Colonic mucosa (tissue), 4 donors: Measurements from ENCODE around the gene OTOGL. TPM values are rescaled to one million over a fixed set of nuclear protein-coding genes. Genes with fewer than 3 reads are reported as not detected.

Experiments
- DNase-seq: peaks from one replicate; pipeline ENCODE4 v3.0.0-alpha.2; 2020
- H3K27ac ChIP-seq: fragments of 200-600 bp; one replicate; pipeline ENCODE4 v1.8.0; 2021
- H3K27me3 ChIP-seq: fragments of 200-600 bp; one replicate; pipeline ENCODE4 v1.8.0; 2021
- H3K36me3 ChIP-seq: fragments of 200-600 bp; one replicate; pipeline ENCODE4 v1.8.0; 2021
- H3K4me1 ChIP-seq: fragments of 200-600 bp; one replicate; pipeline ENCODE4 v1.8.0; 2021; ENCODE audit warnings: mild to moderate bottlenecking
- H3K4me3 ChIP-seq: fragments of 200-600 bp; one replicate; pipeline ENCODE4 v1.8.0; 2021
- H3K9ac ChIP-seq, 2 donors: one replicate each; pipeline ENCODE4 v1.7.0; 2013; ENCODE audit warnings: control low read depth in 2 of 2, low read depth in 2 of 2, low read length in 2 of 2
- H3K9me3 ChIP-seq: fragments of 200-600 bp; one replicate; pipeline ENCODE4 v1.8.0; 2021
- intact Hi-C: fragments of 100-400 bp; cut with DNase I; formaldehyde crosslinking; loops from one replicate; pipeline ENCODE4 v1.14.1; 2022
- total RNA-seq, 2 donors: library from RNA; stranded (reverse); fragmentation: NEBNext Ultra II Directional in 1 of 2; extraction: Animal tissue kit (Norgen Biotek cat#: 25700) in 1 of 2; gene quantifications; one replicate each; pipeline ENCODE4 v1.2.1, GENCODE V29; 2021
- TF ChIP-seq, protein P1 (sequence below): fragments of 200-600 bp; IDR thresholded peaks from one replicate; pipeline ENCODE4 v1.8.0; 2022; ENCODE audit warnings: antibody characterized with exemption, mild to moderate bottlenecking
- donor health status: healthy.
- donor health status: DM: no; HTN: no; CAD: no.
- donor health status: DM: no; HTN: no; CAD: no.

Gene OTOGL
- total RNA-seq, 2 donors from 2014 or later: 0.08 to 0.27 TPM

GRCh38 chr12:80199931-80200330 lies 100.6 kb downstream of the OTOGL start:
- Histone ChIP-seq H3K9me3 (no peaks in the 10 kb centered on the region), H3K4me3 (no peak overlapping the region), H3K27me3 (no peaks in the 10 kb centered on the region), H3K4me1 (no peaks in the 10 kb centered on the region), H3K9ac (no peak overlapping the region), H3K36me3 (no peaks in the 10 kb centered on the region), H3K27ac (no peak overlapping the region)
- intact Hi-C loops: loop anchor here (5.0 kb wide), 1 partner anchor 72 kb away; no protein-coding TSS in a partner anchor
- no peak for DNase-seq
- TF ChIP-seq, protein P1, sequence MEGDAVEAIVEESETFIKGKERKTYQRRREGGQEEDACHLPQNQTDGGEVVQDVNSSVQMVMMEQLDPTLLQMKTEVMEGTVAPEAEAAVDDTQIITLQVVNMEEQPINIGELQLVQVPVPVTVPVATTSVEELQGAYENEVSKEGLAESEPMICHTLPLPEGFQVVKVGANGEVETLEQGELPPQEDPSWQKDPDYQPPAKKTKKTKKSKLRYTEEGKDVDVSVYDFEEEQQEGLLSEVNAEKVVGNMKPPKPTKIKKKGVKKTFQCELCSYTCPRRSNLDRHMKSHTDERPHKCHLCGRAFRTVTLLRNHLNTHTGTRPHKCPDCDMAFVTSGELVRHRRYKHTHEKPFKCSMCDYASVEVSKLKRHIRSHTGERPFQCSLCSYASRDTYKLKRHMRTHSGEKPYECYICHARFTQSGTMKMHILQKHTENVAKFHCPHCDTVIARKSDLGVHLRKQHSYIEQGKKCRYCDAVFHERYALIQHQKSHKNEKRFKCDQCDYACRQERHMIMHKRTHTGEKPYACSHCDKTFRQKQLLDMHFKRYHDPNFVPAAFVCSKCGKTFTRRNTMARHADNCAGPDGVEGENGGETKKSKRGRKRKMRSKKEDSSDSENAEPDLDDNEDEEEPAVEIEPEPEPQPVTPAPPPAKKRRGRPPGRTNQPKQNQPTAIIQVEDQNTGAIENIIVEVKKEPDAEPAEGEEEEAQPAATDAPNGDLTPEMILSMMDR: no peak

DNA sequence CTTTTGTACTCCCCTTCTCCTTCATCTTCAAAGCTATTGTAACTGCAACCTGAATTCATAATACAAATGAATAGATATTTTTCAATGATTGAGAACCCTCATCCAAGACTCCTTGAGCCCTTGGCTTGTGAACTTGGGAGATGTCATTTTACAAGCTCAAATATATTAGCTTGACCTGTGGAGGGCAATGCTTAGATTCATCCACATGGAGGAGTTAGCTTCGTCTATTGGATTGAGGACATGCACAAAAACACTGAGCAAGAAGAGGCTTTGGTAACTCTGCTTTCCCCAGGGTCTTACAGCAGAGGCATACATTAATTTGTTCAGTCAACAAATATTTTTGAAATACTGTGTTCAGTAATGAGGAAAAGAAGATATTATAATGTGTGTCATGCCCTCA lies 101.1 kb downstream of the OTOGL start:
- intact Hi-C loops: no loop called here
- H3K27ac ChIP-seq: no peak overlapping the region
- DNase-seq: no peak

DNA sequence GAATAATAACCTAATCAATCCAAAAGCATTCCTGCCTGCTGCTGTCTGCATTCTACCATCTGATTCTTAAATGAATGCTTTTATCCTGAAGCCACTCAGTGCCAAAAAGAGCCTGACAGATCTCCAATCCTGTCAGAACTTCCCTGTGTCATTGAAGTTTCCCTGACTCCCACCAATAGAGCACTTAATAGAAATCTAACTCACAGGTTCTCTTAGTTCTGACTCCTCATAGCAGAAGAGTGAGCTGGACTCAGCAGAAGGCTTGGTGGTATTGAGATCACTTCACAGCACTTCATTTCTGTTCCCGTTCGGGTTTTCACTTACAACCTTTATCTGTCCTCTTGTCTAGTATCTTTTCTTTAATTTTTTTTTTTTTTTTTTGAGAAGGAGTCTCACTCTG lies 102.6 kb downstream of the OTOGL start:
- Histone ChIP-seq H3K9ac (no peak overlapping the region), H3K27me3 (no peaks in the 10 kb centered on the region), H3K4me1 (no peaks in the 10 kb centered on the region), H3K4me3 (no peak overlapping the region), H3K36me3 (no peaks in the 10 kb centered on the region), H3K27ac (no peak overlapping the region), H3K9me3 (no peaks in the 10 kb centered on the region)
- intact Hi-C loops: no loop called here
- TF ChIP-seq, protein P1: no peak
- DNase-seq: no peak

More for the DNA sequence above, 101.1 kb downstream of the OTOGL start:
- Histone ChIP-seq H3K9me3 (no peaks in the 10 kb centered on the region), H3K4me1 (no peaks in the 10 kb centered on the region), H3K36me3 (no peaks in the 10 kb centered on the region), H3K9ac (no peak overlapping the region), H3K27me3 (no peaks in the 10 kb centered on the region), H3K4me3 (no peak overlapping the region)
- TF ChIP-seq, protein P1: no peak

DNA sequence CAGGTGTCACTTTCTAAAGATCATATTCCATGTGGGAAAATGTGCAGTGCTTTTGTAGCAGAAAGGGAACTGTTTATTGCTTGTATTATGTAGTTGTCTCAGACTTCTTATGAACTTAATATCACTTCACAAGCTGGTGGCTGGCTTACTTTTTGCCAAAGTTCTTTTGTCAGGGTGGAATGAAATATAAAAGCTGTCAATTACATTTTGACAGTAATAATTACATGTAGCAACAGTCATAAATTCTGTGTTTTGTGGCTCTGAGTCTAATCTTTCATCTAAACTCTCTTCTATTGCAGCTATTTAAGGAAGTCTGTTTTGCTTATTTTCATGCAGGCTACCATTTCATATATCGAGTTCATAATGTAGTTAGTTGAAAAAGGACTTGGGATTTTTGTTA lies 106.6 kb downstream of the OTOGL start:
- Histone ChIP-seq H3K27me3 (no peaks in the 10 kb centered on the region), H3K27ac (no peak overlapping the region), H3K4me3 (no peak overlapping the region), H3K36me3 (no peaks in the 10 kb centered on the region), H3K9me3 (no peaks in the 10 kb centered on the region), H3K4me1 (no peaks in the 10 kb centered on the region), H3K9ac (no peak overlapping the region)
- DNase-seq: no peak
- TF ChIP-seq, protein P1: no peak
- intact Hi-C loops: no loop called here

DNA sequence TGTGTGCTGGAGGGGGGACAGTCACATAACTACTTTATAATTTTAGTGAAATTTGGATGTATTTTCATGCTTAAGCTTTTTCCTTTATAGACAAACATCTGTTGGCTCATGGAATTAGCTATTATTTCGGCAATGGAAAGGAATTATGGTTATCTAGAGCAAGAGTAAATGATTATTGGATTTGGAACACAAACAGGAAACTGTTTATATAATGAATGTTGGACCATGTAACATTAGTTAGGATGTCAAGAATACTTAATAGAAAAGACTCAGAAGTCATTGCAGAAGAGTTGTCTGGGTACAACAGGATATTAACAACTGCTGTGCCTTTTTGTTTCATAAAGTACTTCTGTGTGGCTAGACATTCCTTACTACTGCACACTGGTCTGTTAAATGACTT lies 108.7 kb downstream of the OTOGL start:
- H3K4me3 ChIP-seq: no peak overlapping the region
- intact Hi-C loops: no loop called here
- H3K27me3 ChIP-seq: no peaks in the 10 kb centered on the region
- H3K27ac ChIP-seq: no peak overlapping the region
- H3K36me3 ChIP-seq: no peaks in the 10 kb centered on the region
- no peak overlapping the region for H3K9ac ChIP-seq
- TF ChIP-seq, protein P1: no peak
- no peaks in the 10 kb centered on the region for H3K4me1 ChIP-seq
- no peak for DNase-seq
- H3K9me3 ChIP-seq: no peaks in the 10 kb centered on the region

- intact Hi-C loops: no loop called here
- H3K4me3 ChIP-seq: no peak overlapping the region
Observed at GRCh38 chr12:80211671-80212070, 112.3 kb downstream of the OTOGL start.

More at GRCh38 chr12:80211671-80212070, 112.3 kb downstream of the OTOGL start:
- no peak overlapping the region for H3K27ac ChIP-seq
- H3K4me1 ChIP-seq: no peaks in the 10 kb centered on the region
- no peak overlapping the region for H3K9ac ChIP-seq
- TF ChIP-seq, protein P1: no peak
- no peaks in the 10 kb centered on the region for H3K36me3 ChIP-seq
- H3K9me3 ChIP-seq: no peaks in the 10 kb centered on the region
- DNase-seq: no peak
- no peaks in the 10 kb centered on the region for H3K27me3 ChIP-seq
